ENCODE measurements around the gene ZNF304.

The ZNF304 gene

DNA sequence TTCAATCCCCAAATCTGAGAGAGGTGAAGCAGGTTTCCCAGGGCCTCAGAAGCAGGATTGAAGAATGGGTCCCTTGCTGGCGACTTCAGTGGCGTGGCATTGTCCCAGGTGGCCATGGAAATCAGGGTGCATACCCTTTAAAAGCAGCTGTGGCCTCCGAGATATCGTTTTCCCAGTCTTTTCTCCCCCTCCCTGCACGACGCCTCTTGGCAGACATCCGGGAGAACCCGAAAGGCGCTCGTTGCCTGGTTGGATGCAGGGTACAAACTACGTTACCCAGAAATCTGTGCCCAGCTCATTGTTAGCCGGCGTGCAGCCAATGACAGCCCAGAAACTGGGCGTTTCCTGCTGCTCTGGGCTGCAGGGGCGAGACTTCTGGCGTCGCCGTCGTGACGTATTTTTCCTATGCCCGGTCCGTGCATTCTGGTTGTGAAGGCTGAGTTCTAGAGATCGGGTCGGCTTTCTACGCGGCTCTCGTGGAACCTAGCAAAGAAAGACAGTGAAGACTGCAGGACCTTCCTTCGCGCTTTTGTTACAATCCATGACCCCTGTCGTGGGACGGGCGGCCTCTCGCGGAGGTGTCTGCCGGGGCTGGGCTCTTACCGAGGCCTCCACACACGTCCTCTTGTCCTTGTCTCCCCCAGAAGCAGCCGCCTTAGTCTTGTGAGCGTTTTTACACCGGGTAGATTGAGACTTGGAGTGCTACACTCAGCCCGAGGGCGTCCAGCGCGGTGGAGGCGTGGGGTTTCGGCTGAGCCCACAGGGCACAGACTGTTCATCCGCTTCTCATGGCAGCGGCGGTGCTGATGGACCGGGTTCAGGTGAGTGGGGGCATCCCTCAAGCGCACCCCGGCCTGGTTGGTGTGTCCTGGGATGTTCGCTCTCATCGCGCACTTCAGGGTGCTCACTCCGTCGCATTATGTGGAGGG is at the start of gene ZNF304:
ZNF304 (plus strand) TSS at position 395 of the 929 bp plus-strand sequence; CDS start at position 789, 394 bp downstream.
- TF ChIP-seq, protein P1, sequence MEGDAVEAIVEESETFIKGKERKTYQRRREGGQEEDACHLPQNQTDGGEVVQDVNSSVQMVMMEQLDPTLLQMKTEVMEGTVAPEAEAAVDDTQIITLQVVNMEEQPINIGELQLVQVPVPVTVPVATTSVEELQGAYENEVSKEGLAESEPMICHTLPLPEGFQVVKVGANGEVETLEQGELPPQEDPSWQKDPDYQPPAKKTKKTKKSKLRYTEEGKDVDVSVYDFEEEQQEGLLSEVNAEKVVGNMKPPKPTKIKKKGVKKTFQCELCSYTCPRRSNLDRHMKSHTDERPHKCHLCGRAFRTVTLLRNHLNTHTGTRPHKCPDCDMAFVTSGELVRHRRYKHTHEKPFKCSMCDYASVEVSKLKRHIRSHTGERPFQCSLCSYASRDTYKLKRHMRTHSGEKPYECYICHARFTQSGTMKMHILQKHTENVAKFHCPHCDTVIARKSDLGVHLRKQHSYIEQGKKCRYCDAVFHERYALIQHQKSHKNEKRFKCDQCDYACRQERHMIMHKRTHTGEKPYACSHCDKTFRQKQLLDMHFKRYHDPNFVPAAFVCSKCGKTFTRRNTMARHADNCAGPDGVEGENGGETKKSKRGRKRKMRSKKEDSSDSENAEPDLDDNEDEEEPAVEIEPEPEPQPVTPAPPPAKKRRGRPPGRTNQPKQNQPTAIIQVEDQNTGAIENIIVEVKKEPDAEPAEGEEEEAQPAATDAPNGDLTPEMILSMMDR (IDR thresholded peaks at IDR 0.05; ENCODE audit: insufficient read depth, low read length, poor library complexity, severe bottlenecking) = no peak
- peak within 1 kb of the TSS; percentile 98 for H3K4me3 ChIP-seq (replicated peaks; ENCODE audit: low read depth, low read length)
- H3K27me3 ChIP-seq (replicated peaks; ENCODE audit: control insufficient read depth, insufficient read depth, low read length) = no peaks in the 10 kb centered on the region
- peak; percentile 81 for DNase-seq (ENCODE audit: extremely low read depth, insufficient read length)
- H3K36me3 ChIP-seq (ENCODE audit: control insufficient read depth, insufficient read depth, low read length) = peaks cover 10% of the 10 kb centered on the region

- Histone ChIP-seq H3K27me3 (replicated peaks; ENCODE audit: control insufficient read depth, insufficient read depth, low read length) (no peaks in the 10 kb centered on the region), H3K36me3 (ENCODE audit: control insufficient read depth, insufficient read depth, low read length) (peaks cover 17% of the 10 kb centered on the region), H3K4me3 (replicated peaks; ENCODE audit: low read depth, low read length) (no peak overlapping the region)
- DNase-seq (ENCODE audit: extremely low read depth, insufficient read length) = no peak
- TF ChIP-seq, protein P1 (IDR thresholded peaks at IDR 0.05; ENCODE audit: insufficient read depth, low read length, poor library complexity, severe bottlenecking) = no peak
These were observed 49.0 kb upstream of the ZNF304 start for GRCh38 chr19:57302020-57302465.

GRCh38 chr19:57302727-57303401 is 48.2 kb upstream of the ZNF304 start:
- peaks cover 17% of the 10 kb centered on the region for H3K36me3 ChIP-seq (ENCODE audit: control insufficient read depth, insufficient read depth, low read length)
- H3K27me3 ChIP-seq (replicated peaks; ENCODE audit: control insufficient read depth, insufficient read depth, low read length) = no peaks in the 10 kb centered on the region
- no peak overlapping the region for H3K4me3 ChIP-seq (replicated peaks; ENCODE audit: low read depth, low read length)
- TF ChIP-seq, protein P1 (IDR thresholded peaks at IDR 0.05; ENCODE audit: insufficient read depth, low read length, poor library complexity, severe bottlenecking) = no peak
- DNase-seq (ENCODE audit: extremely low read depth, insufficient read length) = no peak

GRCh38 chr19:57305056-57305455 is 46.0 kb upstream of the ZNF304 start:
- no peak for DNase-seq (ENCODE audit: extremely low read depth, insufficient read length)
- H3K27me3 ChIP-seq (replicated peaks; ENCODE audit: control insufficient read depth, insufficient read depth, low read length) = no peaks in the 10 kb centered on the region
- H3K36me3 ChIP-seq (ENCODE audit: control insufficient read depth, insufficient read depth, low read length) = peaks cover 17% of the 10 kb centered on the region
- TF ChIP-seq, protein P1 (IDR thresholded peaks at IDR 0.05; ENCODE audit: insufficient read depth, low read length, poor library complexity, severe bottlenecking) = no peak
- no peak overlapping the region for H3K4me3 ChIP-seq (replicated peaks; ENCODE audit: low read depth, low read length)

DNA sequence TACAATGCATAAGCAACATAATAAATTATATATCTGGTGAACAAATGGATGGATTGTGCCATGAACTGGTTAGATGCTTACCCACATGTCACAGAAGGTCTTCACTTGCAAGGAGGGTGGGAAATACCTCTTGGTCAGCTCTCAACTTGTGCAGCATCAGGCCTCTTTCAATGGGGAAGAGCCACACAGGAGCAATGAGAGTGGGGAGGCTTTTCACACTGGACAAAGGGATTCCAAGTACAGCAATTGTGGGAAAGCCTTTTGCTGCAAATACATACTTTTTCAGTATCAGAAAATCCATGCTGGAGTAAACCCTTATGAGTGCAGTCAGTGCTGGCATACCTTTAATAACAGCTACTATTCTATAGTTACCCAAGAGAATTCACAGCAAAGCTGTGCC is 42.6 kb upstream of the ZNF304 start:
- Histone ChIP-seq H3K36me3 (ENCODE audit: control insufficient read depth, insufficient read depth, low read length) (no peaks in the 10 kb centered on the region; the same call in 1 of the 2 replicates), H3K27me3 (replicated peaks; ENCODE audit: control insufficient read depth, insufficient read depth, low read length) (no peaks in the 10 kb centered on the region), H3K4me3 (replicated peaks; ENCODE audit: low read depth, low read length) (no peak overlapping the region)
- TF ChIP-seq, protein P1 (IDR thresholded peaks at IDR 0.05; ENCODE audit: insufficient read depth, low read length, poor library complexity, severe bottlenecking) = no peak
- no peak for DNase-seq (ENCODE audit: extremely low read depth, insufficient read length)

Data from GM06990 (cell line).